AG10803 (cell line): Measurements from ENCODE around the gene FEN1.
A peak's percentile ranks its signal among the peaks of the same experiment; 100 is the strongest.

Source experiments
- DNase-seq: peaks from one replicate; pipeline ENCODE4 v3.0.0; 2010; ENCODE audit warnings: low read depth
- H3K4me3 ChIP-seq: 2 replicates; pipeline ENCODE4 v1.5.1; 2011; ENCODE audit warnings: mild to moderate bottlenecking, low read length, control low read depth
- CTCF ChIP-seq: conservative IDR thresholded peaks from 2 replicates; pipeline ENCODE4 v1.5.1; 2011; ENCODE audit warnings: mild to moderate bottlenecking, low read length, control low read depth, inconsistent platforms

FEN1 gene

GRCh38 chr11:61815790-61816735, 23.4 kb downstream of the FEN1 start:
- peak; percentile 56 for DNase-seq
- H3K4me3 ChIP-seq = peak overlapping the region; percentile 92
- no peak; the same call in 1 of the 2 replicates for TF ChIP-seq CTCF

- peak within 1 kb of the TSS; percentile 92 for H3K4me3 ChIP-seq
- peak; percentile 52 for TF ChIP-seq CTCF
- peak; percentile 91 for DNase-seq
These were observed 24.2 kb downstream of the FEN1 start, which contains the start of gene FADS1 for GRCh38 chr11:61816736-61817455. Gene FADS1 (minus strand): TSS chr11:61817003. CDS start chr11:61816929, 74 bp downstream.

- H3K4me3 ChIP-seq = peak overlapping the region; percentile 92
- DNase-seq = no peak
- TF ChIP-seq CTCF = no peak
These were observed 24.9 kb downstream of the FEN1 start for GRCh38 chr11:61817471-61818202.

- H3K4me3 ChIP-seq = no peak overlapping the region
- DNase-seq = peak; percentile 28
- no peak for TF ChIP-seq CTCF
These were observed 27.5 kb downstream of the FEN1 start for GRCh38 chr11:61820174-61820573.

- H3K4me3 ChIP-seq = peak overlapping the region; percentile 84
- no peak for DNase-seq
- no peak for TF ChIP-seq CTCF
These were observed 34.3 kb downstream of the FEN1 start for GRCh38 chr11:61826930-61827570.

- peak; percentile 90 for DNase-seq
- TF ChIP-seq CTCF = no peak
- H3K4me3 ChIP-seq = peak within 1 kb of the TSS; percentile 84
These were observed 35.1 kb downstream of the FEN1 start, which contains the start of gene FADS2 for GRCh38 chr11:61827571-61828378. Gene FADS2 (plus strand): TSS chr11:61828300. CDS start chr11:61828391, 91 bp downstream.
